KMS-11 (cell line): ENCODE measurements around the gene EGFL8.

Experiments
- H2AFZ ChIP-seq: fragments of 200-600 bp; sonication (generic); 2 replicates; pipeline ENCODE4 v1.6.1; 2016; ENCODE audit warnings: antibody characterized with exemption, mixed run types, low read depth
- H3K27ac ChIP-seq: fragments of 200-600 bp; sonication (generic); 2 replicates; pipeline ENCODE4 v1.6.1; 2016; ENCODE audit warnings: mild to moderate bottlenecking, mixed run types
- H3K27me3 ChIP-seq: fragments of 200-600 bp; sonication (generic); 2 replicates; pipeline ENCODE4 v1.6.1; 2017; ENCODE audit warnings: mild to moderate bottlenecking, low read depth, mixed run types, moderate library complexity; ENCODE audit not compliant: insufficient read depth
- H3K36me3 ChIP-seq: fragments of 200-600 bp; sonication (generic); 2 replicates; pipeline ENCODE4 v1.6.1; 2017; ENCODE audit warnings: mild to moderate bottlenecking, mixed run types; ENCODE audit not compliant: insufficient read depth
- H3K4me1 ChIP-seq: fragments of 200-600 bp; sonication (generic); 2 replicates; pipeline ENCODE4 v1.6.1; 2016; ENCODE audit warnings: mild to moderate bottlenecking, low read depth, mixed run types; ENCODE audit not compliant: poor library complexity, severe bottlenecking
- H3K4me2 ChIP-seq: fragments of 200-600 bp; sonication (generic); 2 replicates; pipeline ENCODE4 v1.7.0; 2016; ENCODE audit warnings: mild to moderate bottlenecking, mixed run types
- H3K4me3 ChIP-seq: fragments of 200-600 bp; sonication (generic); IDR thresholded peaks from 2 replicates; pipeline ENCODE4 v1.6.1; 2017; ENCODE audit warnings: low read depth, low read length, mixed read lengths; ENCODE audit not compliant: insufficient read depth
- H3K79me2 ChIP-seq: fragments of 200-600 bp; sonication (generic); 2 replicates; pipeline ENCODE4 v1.6.1; 2016; ENCODE audit warnings: low read depth, mixed run types; ENCODE audit not compliant: insufficient read depth
- H3K9ac ChIP-seq: fragments of 200-600 bp; sonication (generic); 2 replicates; pipeline ENCODE4 v1.6.1; 2016; ENCODE audit warnings: mild to moderate bottlenecking, mixed run types
- H4K20me1 ChIP-seq: fragments of 200-600 bp; sonication (generic); 2 replicates; pipeline ENCODE4 v1.6.1; 2016; ENCODE audit warnings: mild to moderate bottlenecking, mixed run types; ENCODE audit not compliant: insufficient read depth
- TF ChIP-seq, protein P1 (sequence below): fragments of 200-600 bp; sonication (generic); conservative IDR thresholded peaks from 2 replicates; pipeline ENCODE4 v1.6.1; 2017; ENCODE audit warnings: low read depth, mild to moderate bottlenecking, antibody characterized with exemption, low read length, moderate library complexity, mixed read lengths

The EGFL8 gene

DNA sequence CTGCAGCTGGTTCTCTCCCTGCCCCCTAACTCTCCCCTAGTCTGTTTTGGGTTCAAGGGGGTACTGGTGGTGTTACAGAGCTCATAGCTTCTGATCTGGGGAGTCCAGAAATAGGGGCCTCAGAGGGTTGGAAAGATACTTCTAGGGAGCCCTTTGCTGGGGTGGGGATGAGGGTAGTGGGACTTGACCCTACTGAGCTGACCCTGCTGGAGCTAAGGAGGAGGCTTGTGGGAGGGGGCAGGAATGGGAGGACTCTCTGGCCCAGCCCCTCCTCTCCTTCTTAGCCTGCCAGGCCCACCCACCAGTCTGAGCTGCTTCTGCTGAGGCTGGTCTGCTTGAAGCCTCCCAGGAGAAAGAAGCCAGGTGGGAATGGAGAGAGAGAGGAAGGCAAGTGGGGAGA, at the start of gene EGFL8:
TSS of gene EGFL8 (plus strand) at position 301 of the 400 bp plus-strand sequence. CDS start 1,571 bp downstream, outside the sequence.
- H3K36me3 ChIP-seq: no peaks in the 10 kb centered on the region

DNA sequence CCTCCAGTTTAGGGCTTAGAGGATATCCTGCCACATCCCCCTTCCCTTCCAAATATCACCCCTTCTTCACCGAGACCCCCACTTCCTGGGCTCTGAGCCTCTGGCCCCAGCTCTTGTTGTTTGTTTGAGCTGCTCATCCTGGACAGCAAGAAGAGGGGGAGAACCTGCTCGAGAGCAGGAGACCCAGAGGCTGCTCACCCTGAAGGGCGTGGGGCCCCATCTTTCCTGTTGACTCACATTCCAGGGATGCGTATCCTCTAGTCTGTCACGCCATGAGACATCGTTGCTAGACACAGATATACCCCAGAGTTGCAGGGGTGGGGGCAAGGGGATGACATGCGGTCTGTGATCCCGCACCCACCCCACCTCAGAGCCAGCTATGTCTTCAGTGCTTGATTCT, 49.6 kb upstream of the EGFL8 start:
- TF ChIP-seq, protein P1, sequence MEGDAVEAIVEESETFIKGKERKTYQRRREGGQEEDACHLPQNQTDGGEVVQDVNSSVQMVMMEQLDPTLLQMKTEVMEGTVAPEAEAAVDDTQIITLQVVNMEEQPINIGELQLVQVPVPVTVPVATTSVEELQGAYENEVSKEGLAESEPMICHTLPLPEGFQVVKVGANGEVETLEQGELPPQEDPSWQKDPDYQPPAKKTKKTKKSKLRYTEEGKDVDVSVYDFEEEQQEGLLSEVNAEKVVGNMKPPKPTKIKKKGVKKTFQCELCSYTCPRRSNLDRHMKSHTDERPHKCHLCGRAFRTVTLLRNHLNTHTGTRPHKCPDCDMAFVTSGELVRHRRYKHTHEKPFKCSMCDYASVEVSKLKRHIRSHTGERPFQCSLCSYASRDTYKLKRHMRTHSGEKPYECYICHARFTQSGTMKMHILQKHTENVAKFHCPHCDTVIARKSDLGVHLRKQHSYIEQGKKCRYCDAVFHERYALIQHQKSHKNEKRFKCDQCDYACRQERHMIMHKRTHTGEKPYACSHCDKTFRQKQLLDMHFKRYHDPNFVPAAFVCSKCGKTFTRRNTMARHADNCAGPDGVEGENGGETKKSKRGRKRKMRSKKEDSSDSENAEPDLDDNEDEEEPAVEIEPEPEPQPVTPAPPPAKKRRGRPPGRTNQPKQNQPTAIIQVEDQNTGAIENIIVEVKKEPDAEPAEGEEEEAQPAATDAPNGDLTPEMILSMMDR: no peak
- no peak overlapping the region for H3K9ac ChIP-seq
- no peaks in the 10 kb centered on the region for H3K79me2 ChIP-seq
- H3K36me3 ChIP-seq: 0 out of 2 replicates have a peak, but pooled peaks cover 2% of the 10 kb centered on the region
- 0 out of 2 replicates have a peak, but pooled peaks cover 2% of the 10 kb centered on the region for H3K27me3 ChIP-seq
- no peaks in the 10 kb centered on the region for H4K20me1 ChIP-seq
- H2AFZ ChIP-seq: no peak overlapping the region
- H3K27ac ChIP-seq: no peak overlapping the region
- no peak overlapping the region for H3K4me3 ChIP-seq
- no peak overlapping the region for H3K4me2 ChIP-seq
- no peaks in the 10 kb centered on the region for H3K4me1 ChIP-seq

More for the DNA sequence above, at the start of gene EGFL8:
- Histone ChIP-seq H2AFZ (no peak within 1 kb of the TSS), H3K79me2 (no peaks in the 10 kb centered on the region), H3K4me2 (no peak within 1 kb of the TSS), H4K20me1 (no peaks in the 10 kb centered on the region), H3K27me3 (no peaks in the 10 kb centered on the region), H3K27ac (no peak within 1 kb of the TSS), H3K4me3 (no peak within 1 kb of the TSS), H3K4me1 (no peaks in the 10 kb centered on the region), H3K9ac (no peak within 1 kb of the TSS)
- TF ChIP-seq, protein P1: no peak

DNA sequence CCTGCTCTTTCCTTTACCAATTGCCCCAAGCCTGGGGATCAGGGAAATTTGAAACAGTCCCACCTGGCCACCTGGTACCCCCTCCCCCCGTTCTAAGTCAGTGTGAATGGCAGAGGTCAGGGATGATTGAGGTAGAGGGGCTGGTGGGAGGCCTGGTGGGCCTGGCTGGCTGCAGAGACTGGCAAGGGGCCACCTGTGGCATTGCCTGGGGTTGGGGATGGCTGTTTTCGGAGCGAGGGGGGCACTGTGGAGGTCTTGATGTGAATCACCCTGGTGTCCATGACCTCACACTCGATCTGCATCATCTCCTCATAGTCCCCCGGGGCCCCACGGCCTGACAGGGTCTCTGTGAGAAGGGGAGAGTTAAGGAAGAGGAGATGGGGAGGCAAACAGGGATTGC, 48.8 kb upstream of the EGFL8 start:
- TF ChIP-seq, protein P1: no peak
- Histone ChIP-seq H3K79me2 (no peaks in the 10 kb centered on the region), H3K27ac (no peak overlapping the region), H3K4me1 (no peaks in the 10 kb centered on the region), H2AFZ (no peak overlapping the region), H3K36me3 (0 out of 2 replicates have a peak, but pooled peaks cover 2% of the 10 kb centered on the region), H3K27me3 (no peaks in the 10 kb centered on the region), H3K9ac (no peak overlapping the region), H4K20me1 (no peaks in the 10 kb centered on the region), H3K4me3 (no peak overlapping the region), H3K4me2 (no peak overlapping the region)

DNA sequence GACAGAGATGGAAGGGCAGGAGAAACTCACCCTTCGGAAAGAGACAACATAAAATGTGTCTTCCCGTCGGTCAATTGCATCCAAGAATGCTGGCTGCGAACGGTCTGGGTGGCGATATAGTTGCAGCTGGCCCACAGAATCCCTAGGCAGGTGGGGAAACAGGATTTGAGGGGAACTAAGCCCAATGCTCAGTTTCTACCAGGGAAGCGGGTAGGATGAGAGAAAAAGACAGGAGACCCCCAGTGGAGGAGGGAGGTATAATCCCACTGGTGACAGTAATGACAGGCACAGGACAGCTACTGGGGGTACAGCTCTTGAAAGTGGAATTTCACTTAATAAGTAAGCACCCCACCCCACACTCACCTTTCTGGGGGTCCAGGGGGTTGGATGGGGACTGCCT, 47.7 kb upstream of the EGFL8 start:
- Histone ChIP-seq H3K79me2 (no peaks in the 10 kb centered on the region), H2AFZ (no peak overlapping the region), H3K27me3 (no peaks in the 10 kb centered on the region)

More for the DNA sequence above, 47.7 kb upstream of the EGFL8 start:
- Histone ChIP-seq H4K20me1 (no peaks in the 10 kb centered on the region), H3K9ac (no peak overlapping the region), H3K4me1 (no peaks in the 10 kb centered on the region), H3K36me3 (0 out of 2 replicates have a peak, but pooled peaks cover 2% of the 10 kb centered on the region), H3K27ac (no peak overlapping the region), H3K4me3 (no peak overlapping the region), H3K4me2 (no peak overlapping the region)
- TF ChIP-seq, protein P1: peak; percentile 52
